Endothelial cell of umbilical vein (primary cell): Measurements from ENCODE around the gene TOGARAM2.

Source experiments
- EZH2 ChIP-seq: IDR thresholded peaks from 2 replicates; pipeline ENCODE4 v1.6.1; 2012; ENCODE audit warnings: borderline replicate concordance, low read depth, mild to moderate bottlenecking, moderate library complexity, low read length, inconsistent platforms; ENCODE audit not compliant: severe bottlenecking
- POLR2A ChIP-seq: IDR thresholded peaks from 2 replicates; pipeline ENCODE4 v1.6.1; 2012; ENCODE audit warnings: low read depth, mild to moderate bottlenecking, control low read depth, low read length
- POLR2AphosphoS5 ChIP-seq: IDR thresholded peaks from 2 replicates; pipeline ENCODE4 v1.6.1; 2012; ENCODE audit warnings: low read depth, mild to moderate bottlenecking, control low read depth, low read length, moderate library complexity; ENCODE audit not compliant: insufficient read depth
- TF ChIP-seq, protein P1 (sequence below), 2 donors: IDR thresholded peaks; 1 replicate in 1 of 2; 2 replicates in 1 of 2; pipeline ENCODE4 v1.5.1; 2011; ENCODE audit warnings: low read length in 2 of 2, mild to moderate bottlenecking in 2 of 2, moderate library complexity in 2 of 2, control low read depth in 1 of 2, inconsistent platforms in 1 of 2, low read depth in 1 of 2; ENCODE audit not compliant: insufficient read depth in 1 of 2; ENCODE audit errors: extremely low read depth in 1 of 2

DNA sequence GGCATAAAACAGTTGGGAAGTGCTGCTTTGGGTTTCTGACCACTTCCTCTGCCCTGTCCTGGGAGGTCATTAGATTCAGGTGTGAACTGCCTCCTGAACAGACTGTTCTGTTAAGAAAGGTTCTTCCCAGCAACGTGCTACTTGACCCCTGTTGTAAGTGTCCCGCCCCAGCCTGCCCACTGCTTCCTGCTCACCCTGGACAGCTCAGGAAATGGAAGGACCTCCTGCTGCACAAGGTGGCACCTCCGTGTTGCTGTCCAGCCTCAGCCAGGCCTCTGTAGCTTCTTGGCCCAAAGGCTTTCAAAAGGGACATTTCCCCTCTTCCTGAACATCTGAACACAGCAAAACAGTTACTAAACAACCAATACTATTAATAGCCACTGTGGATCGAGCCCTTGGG lies 5.3 kb downstream of the TOGARAM2 start:
- TF ChIP-seq POLR2A (no peak), POLR2AphosphoS5 (no peak), EZH2 (no peak)
- TF ChIP-seq, protein P1, sequence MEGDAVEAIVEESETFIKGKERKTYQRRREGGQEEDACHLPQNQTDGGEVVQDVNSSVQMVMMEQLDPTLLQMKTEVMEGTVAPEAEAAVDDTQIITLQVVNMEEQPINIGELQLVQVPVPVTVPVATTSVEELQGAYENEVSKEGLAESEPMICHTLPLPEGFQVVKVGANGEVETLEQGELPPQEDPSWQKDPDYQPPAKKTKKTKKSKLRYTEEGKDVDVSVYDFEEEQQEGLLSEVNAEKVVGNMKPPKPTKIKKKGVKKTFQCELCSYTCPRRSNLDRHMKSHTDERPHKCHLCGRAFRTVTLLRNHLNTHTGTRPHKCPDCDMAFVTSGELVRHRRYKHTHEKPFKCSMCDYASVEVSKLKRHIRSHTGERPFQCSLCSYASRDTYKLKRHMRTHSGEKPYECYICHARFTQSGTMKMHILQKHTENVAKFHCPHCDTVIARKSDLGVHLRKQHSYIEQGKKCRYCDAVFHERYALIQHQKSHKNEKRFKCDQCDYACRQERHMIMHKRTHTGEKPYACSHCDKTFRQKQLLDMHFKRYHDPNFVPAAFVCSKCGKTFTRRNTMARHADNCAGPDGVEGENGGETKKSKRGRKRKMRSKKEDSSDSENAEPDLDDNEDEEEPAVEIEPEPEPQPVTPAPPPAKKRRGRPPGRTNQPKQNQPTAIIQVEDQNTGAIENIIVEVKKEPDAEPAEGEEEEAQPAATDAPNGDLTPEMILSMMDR (IDR thresholded peaks at IDR 0.05; ENCODE audit: extremely low read depth in 1 of 2, insufficient read depth in 1 of 2, low read depth in 1 of 2, low read length in 2 of 2), result no peak
